OCI-LY7 (cell line): ENCODE data around the gene PAMR1. TPM values are rescaled to one million over a fixed set of nuclear protein-coding genes. Genes with fewer than 3 reads are reported as not detected.

ENCODE experiments used
- BruUV-seq: library from RNA; stranded (reverse); fragments of 400-500 nt; replicated peaks from 2 replicates; lab custom pipeline; 2021; lab: Mats Ljungman, UMichigan
- CTCF ChIA-PET: fragments of 300-600 bp; sonication (Branson Sonifier 250); formaldehyde crosslinking; loops from one replicate; lab custom pipeline; 2022; ENCODE audit warnings: antibody characterized with exemption; ENCODE audit not compliant: unreplicated experiment; lab: Charles Lee
- POLR2A ChIA-PET: fragments of 300-600 bp; sonication (Branson Sonifier 250); formaldehyde crosslinking; loops from one replicate; lab custom pipeline; 2022; ENCODE audit warnings: antibody characterized with exemption; lab: Charles Lee
- DNase-seq: peaks from one replicate; pipeline ENCODE4 v3.0.0-alpha.2; 2015; ENCODE audit warnings: low spot score
- H2AFZ ChIP-seq: fragments of 200-600 bp; sonication (generic), shearing (Covaris generic); 2 replicates; pipeline ENCODE4 v1.6.1; 2014; ENCODE audit warnings: mild to moderate bottlenecking, antibody characterized with exemption, low read length, moderate library complexity
- H3K27ac ChIP-seq: fragments of 200-600 bp; sonication (generic); 2 replicates; pipeline ENCODE4 v1.5.1; 2014; ENCODE audit warnings: mixed run types, low read depth, mild to moderate bottlenecking, moderate library complexity, low read length, inconsistent platforms; ENCODE audit not compliant: poor library complexity, severe bottlenecking
- H3K36me3 ChIP-seq: fragments of 200-600 bp; sonication (generic); 2 replicates; pipeline ENCODE4 v1.6.1; 2014; ENCODE audit warnings: mild to moderate bottlenecking, antibody characterized with exemption, low read length, moderate library complexity, mixed read lengths; ENCODE audit not compliant: insufficient read depth
- H3K4me1 ChIP-seq: fragments of 200-600 bp; sonication (generic); 2 replicates; pipeline ENCODE4 v1.5.1; 2014; ENCODE audit warnings: mild to moderate bottlenecking, low read length; ENCODE audit not compliant: insufficient read depth, poor library complexity, severe bottlenecking
- H3K4me2 ChIP-seq: fragments of 200-600 bp; sonication (generic); 2 replicates; pipeline ENCODE4 v1.6.1; 2014; ENCODE audit warnings: mild to moderate bottlenecking, low read length
- H3K4me3 ChIP-seq: fragments of 200-600 bp; sonication (generic); 2 replicates; pipeline ENCODE4 v1.5.1; 2014; ENCODE audit warnings: mild to moderate bottlenecking, low read depth, low read length; ENCODE audit not compliant: poor library complexity, severe bottlenecking
- H3K79me2 ChIP-seq: fragments of 200-600 bp; sonication (generic); 2 replicates; pipeline ENCODE4 v1.6.1; 2016; ENCODE audit warnings: low read depth, mild to moderate bottlenecking, low read length, moderate library complexity, mixed read lengths; ENCODE audit not compliant: insufficient read depth
- H3K9me2 ChIP-seq: fragments of 200-600 bp; sonication (generic); 2 replicates; pipeline ENCODE4 v1.6.1; 2016; ENCODE audit warnings: mild to moderate bottlenecking, low read length, mixed read lengths; ENCODE audit not compliant: insufficient read depth
- H3K9me3 ChIP-seq: fragments of 200-600 bp; sonication (generic); 2 replicates; pipeline ENCODE4 v1.6.1; 2014; ENCODE audit warnings: mild to moderate bottlenecking, mixed run types, low read length, mixed read lengths
- H4K20me1 ChIP-seq: fragments of 200-600 bp; sonication (generic); 2 replicates; pipeline ENCODE4 v1.6.1; 2014; ENCODE audit warnings: mild to moderate bottlenecking, antibody characterized with exemption, low read length, moderate library complexity, mixed read lengths; ENCODE audit not compliant: insufficient read depth
- EZH2phosphoT487 ChIP-seq: fragments of 200-600 bp; sonication (generic); IDR thresholded peaks from 2 replicates; pipeline ENCODE4 v1.6.1; 2018; ENCODE audit warnings: low read depth, borderline replicate concordance, mild to moderate bottlenecking, mixed run types, antibody characterized with exemption, low read length, moderate library complexity, mixed read lengths
- intact Hi-C: fragments of 100-400 bp; cut with micrococcal nuclease; formaldehyde crosslinking; loops from one replicate; pipeline ENCODE4 v1.10.0; 2022; ENCODE audit not compliant: unreplicated experiment
- total RNA-seq, 2 experiments: library from RNA; depleted of rRNA in 1 of 2; stranded (reverse); fragments of >200 nt in 1 of 2; shearing (Covaris generic) in 1 of 2; gene quantifications; 2 replicates each; pipeline ENCODE4 v1.2.3, GENCODE V29; 2014 to 2022
- TF ChIP-seq, protein P1 (sequence below): fragments of 200-600 bp; sonication (generic); conservative IDR thresholded peaks from 2 replicates; pipeline ENCODE4 v1.5.1; 2014; ENCODE audit warnings: mild to moderate bottlenecking, antibody characterized with exemption, low read length, moderate library complexity, mixed read lengths

The PAMR1 gene
- total RNA-seq, 2 experiments from 2014 or later: not detected

DNA sequence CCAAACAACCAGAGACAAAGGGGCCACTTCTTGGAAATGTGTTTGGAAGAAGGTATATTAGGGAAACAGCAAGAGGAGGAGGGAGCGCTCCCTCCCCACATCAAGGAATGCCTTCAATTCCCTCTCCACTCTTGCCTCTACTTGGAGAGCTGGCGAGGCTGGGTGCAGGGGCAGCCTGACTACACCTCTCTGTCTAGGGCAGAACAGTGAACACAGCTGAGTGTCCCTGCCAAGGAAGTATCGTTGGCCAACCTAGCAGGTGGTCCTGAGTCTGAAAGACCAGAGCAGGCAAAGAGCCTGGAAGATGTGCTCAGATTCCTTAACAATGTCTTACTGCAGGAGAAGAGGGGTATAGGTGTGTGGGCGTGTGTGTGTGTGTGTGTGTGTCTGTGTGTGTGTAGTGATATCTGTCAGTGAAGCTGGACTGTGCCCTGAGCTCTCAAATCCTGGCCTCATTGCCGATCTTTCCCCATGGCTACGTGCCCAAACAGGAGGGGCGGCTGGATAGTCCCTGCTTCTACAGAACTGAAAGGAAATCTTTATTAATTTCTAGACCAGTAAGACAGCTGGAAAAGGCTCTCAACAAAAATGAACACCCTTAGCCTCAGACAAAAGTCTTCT, 46.8 kb downstream of the PAMR1 start:
- no peak overlapping the region for H3K4me2 ChIP-seq
- H2AFZ ChIP-seq: no peak overlapping the region
- no peaks in the 10 kb centered on the region for H3K79me2 ChIP-seq
- no TSS peak for BruUV-seq
- H3K27ac ChIP-seq: no peak overlapping the region
- POLR2A ChIA-PET: interaction anchor here (1.5 kb wide), 1 partner anchor 10 kb away, joined by 10 read pairs; no protein-coding TSS in a partner anchor
- H4K20me1 ChIP-seq: no peaks in the 10 kb centered on the region
- H3K9me3 ChIP-seq: no peaks in the 10 kb centered on the region
- no peaks in the 10 kb centered on the region for H3K9me2 ChIP-seq
- intact Hi-C loops: no loop called here
- TF ChIP-seq, protein P1, sequence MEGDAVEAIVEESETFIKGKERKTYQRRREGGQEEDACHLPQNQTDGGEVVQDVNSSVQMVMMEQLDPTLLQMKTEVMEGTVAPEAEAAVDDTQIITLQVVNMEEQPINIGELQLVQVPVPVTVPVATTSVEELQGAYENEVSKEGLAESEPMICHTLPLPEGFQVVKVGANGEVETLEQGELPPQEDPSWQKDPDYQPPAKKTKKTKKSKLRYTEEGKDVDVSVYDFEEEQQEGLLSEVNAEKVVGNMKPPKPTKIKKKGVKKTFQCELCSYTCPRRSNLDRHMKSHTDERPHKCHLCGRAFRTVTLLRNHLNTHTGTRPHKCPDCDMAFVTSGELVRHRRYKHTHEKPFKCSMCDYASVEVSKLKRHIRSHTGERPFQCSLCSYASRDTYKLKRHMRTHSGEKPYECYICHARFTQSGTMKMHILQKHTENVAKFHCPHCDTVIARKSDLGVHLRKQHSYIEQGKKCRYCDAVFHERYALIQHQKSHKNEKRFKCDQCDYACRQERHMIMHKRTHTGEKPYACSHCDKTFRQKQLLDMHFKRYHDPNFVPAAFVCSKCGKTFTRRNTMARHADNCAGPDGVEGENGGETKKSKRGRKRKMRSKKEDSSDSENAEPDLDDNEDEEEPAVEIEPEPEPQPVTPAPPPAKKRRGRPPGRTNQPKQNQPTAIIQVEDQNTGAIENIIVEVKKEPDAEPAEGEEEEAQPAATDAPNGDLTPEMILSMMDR: no peak
- TF ChIP-seq EZH2phosphoT487: no peak
- no peak overlapping the region for H3K4me3 ChIP-seq
- no peaks in the 10 kb centered on the region for H3K36me3 ChIP-seq
- DNase-seq: no peak
- no peaks in the 10 kb centered on the region for H3K4me1 ChIP-seq
- CTCF ChIA-PET: interaction anchor here (0.6 kb wide), 1 partner anchor 9 kb away, joined by 3 read pairs; no protein-coding TSS in a partner anchor

DNA sequence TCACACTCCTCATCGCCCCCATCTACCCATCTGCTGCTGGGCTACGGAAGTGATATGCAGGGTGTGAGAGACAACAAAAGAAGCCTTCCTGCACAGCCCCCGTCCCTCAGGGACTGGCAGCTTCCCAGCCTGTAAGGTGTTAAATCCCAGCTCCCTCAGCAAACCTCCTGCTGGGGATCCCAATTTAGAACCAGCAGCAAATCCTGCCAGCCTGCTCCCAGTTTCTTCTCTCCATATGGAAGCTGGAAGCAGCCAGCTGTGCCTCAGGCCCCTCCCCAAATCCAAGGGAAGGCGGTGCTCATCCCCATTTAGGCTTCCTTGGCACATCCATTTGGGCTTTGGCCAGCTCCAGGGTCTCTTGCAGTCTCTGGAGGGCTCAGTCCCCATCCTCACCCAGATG, 47.5 kb downstream of the PAMR1 start:
- TF ChIP-seq, protein P1: no peak
- TF ChIP-seq EZH2phosphoT487: no peak
- ChIA-PET POLR2A (interaction anchor here (1.5 kb wide), 1 partner anchor 10 kb away, joined by 10 read pairs; no protein-coding TSS in a partner anchor), CTCF (no interaction called here)
- Histone ChIP-seq H3K36me3 (no peaks in the 10 kb centered on the region), H3K9me2 (no peaks in the 10 kb centered on the region), H4K20me1 (no peaks in the 10 kb centered on the region), H3K4me3 (no peak overlapping the region), H3K9me3 (no peaks in the 10 kb centered on the region), H3K4me1 (no peaks in the 10 kb centered on the region), H3K27ac (no peak overlapping the region), H3K4me2 (no peak overlapping the region), H2AFZ (no peak overlapping the region), H3K79me2 (no peaks in the 10 kb centered on the region)
- intact Hi-C loops: no loop called here
- no peak for DNase-seq
- BruUV-seq: no TSS peak

GRCh38 chr11:35474688-35475087, 50.7 kb downstream of the PAMR1 start:
- Histone ChIP-seq H3K4me1 (no peaks in the 10 kb centered on the region), H3K9me3 (no peaks in the 10 kb centered on the region), H3K4me2 (no peak overlapping the region), H3K36me3 (no peaks in the 10 kb centered on the region), H4K20me1 (no peaks in the 10 kb centered on the region), H3K9me2 (no peaks in the 10 kb centered on the region), H2AFZ (no peak overlapping the region), H3K79me2 (no peaks in the 10 kb centered on the region), H3K4me3 (no peak overlapping the region), H3K27ac (no peak overlapping the region)
- CTCF ChIA-PET: no interaction called here
- POLR2A ChIA-PET: no interaction called here
- BruUV-seq: no TSS peak
- TF ChIP-seq EZH2phosphoT487: no peak
- TF ChIP-seq, protein P1: no peak
- intact Hi-C loops: no loop called here
- no peak for DNase-seq
